ENCODE results near the gene GHR.

- no peak for TF ChIP-seq CTCF (conservative IDR thresholded peaks at IDR 0.05; ENCODE audit: low read depth, low read length)
- no peak for TF ChIP-seq EZH2 (IDR thresholded peaks at IDR 0.05; ENCODE audit: low read length, unreplicated experiment)
Measured at GRCh38 chr5:42487077-42487476, 63.8 kb downstream of the GHR start.

All from PC-3 (cell line).